Activated CD8-positive, alpha-beta memory T cell treated with anti-CD3 and anti-CD28 coated beads for 4 hours (primary cell): Measurements from ENCODE around the gene TNFSF12.

Experiments used
- DNase-seq, 2 donors: peaks; one replicate each; pipeline ENCODE4 v3.0.0-alpha.2; 2020; ENCODE audit warnings: low read depth in 2 of 2

TNFSF12 gene, protein sequence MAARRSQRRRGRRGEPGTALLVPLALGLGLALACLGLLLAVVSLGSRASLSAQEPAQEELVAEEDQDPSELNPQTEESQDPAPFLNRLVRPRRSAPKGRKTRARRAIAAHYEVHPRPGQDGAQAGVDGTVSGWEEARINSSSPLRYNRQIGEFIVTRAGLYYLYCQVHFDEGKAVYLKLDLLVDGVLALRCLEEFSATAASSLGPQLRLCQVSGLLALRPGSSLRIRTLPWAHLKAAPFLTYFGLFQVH

DNA sequence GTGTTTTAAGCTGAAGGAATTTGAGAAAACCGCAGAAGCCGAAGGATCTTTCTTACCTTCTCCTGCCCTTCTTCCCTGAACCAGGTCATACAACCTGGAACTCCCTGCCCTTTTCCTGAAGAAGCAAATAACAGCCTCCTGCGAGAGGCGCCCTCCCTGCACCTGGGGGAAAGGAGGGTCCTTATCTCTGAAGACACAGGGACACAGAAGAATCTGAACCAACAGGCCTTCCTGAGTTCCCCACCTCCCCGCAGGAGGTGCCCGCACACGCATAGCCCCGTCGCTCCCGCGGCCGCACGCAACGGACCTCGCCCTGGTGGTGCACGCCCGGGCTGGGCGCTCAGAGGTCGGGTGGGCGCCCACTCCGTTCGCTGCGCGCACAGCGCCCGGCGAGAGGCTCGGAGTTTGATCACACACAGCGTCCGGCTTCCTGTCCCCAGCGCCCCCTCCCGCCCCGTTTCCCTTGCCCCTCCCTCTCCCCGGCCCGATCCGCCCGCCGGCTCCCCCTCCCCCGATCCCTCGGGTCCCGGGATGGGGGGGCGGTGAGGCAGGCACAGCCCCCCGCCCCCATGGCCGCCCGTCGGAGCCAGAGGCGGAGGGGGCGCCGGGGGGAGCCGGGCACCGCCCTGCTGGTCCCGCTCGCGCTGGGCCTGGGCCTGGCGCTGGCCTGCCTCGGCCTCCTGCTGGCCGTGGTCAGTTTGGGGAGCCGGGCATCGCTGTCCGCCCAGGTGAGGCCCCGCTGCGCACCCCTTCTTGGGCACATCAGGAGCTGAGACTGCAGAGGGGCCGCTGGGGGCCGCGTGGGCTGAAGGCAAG lies at the start of gene TNFSF12:
TSS of gene TNFSF12 (plus strand) at position 474 of the 816 bp plus-strand sequence. CDS start at position 570, 96 bp downstream.
- DNase-seq, result peak in 1 of 2 donors; percentile 10

DNA sequence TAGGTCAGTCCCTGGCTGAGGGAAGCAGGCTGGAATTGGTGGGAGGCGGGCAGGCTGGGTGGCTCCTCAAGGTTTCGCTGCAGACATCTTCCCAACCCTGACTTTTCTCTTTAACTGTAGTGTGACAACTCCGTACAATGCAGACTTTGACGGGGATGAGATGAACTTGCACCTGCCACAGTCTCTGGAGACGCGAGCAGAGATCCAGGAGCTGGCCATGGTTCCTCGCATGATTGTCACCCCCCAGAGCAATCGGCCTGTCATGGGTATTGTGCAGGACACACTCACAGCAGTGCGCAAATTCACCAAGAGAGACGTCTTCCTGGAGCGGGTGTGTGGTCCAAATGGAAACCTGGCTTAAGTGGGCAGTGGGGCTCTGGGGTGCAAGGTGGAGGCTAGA lies 49.7 kb upstream of the TNFSF12 start:
- no peak for DNase-seq

DNA sequence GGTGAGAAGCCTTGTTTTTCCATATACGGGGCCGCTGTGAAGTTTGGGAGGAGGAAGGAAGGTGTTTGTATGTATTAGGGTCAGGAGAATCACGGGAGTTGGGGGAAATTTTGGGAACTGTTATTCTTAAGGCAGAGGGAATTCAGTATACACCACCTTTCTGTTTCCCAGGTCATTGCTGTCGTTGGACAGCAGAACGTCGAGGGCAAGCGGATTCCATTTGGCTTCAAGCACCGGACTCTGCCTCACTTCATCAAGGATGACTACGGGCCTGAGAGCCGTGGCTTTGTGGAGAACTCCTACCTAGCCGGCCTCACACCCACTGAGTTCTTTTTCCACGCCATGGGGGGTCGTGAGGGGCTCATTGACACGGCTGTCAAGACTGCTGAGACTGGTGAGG lies 47.1 kb upstream of the TNFSF12 start:
- no peak for DNase-seq

DNA sequence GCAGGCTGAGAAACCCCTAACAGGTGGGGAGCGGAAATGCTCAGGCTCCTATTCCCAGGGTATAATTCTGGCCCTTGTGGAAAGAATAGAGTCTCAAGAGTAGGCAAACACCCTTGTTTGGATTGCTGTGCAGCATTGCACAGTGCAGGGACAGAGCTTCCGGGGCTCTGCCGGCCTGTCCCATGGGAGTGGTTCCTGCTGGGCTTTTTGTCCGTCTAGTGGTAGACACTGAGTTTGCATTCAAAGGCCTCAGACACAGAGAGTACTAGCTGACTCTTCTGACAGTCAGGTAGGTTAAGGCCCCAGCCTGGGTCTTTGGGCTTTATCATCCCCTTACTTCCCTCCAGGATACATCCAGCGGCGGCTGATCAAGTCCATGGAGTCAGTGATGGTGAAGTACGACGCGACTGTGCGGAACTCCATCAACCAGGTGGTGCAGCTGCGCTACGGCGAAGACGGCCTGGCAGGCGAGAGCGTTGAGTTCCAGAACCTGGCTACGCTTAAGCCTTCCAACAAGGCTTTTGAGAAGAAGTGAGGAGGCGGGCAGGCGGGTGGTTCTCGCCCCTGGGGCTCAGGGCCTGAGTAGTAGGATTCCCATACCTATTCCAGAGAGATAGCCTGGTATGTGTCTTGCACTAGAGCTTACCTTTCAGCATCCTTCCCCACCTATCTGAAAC lies 46.5 kb upstream of the TNFSF12 start:
- no peak for DNase-seq

DNA sequence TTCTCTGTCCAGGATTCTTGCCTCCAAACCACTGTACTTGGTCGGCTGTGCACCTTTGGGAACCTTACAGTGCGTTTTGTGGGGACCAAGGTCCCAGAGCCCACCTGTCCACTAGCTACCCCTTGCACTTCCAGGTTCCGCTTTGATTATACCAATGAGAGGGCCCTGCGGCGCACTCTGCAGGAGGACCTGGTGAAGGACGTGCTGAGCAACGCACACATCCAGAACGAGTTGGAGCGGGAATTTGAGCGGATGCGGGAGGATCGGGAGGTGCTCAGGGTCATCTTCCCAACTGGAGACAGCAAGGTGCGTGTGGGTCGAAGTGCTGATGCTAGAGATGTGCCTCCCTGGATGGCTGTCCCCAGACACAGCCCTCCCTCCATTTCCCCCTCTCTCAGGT lies 45.9 kb upstream of the TNFSF12 start:
- no peak for DNase-seq

DNA sequence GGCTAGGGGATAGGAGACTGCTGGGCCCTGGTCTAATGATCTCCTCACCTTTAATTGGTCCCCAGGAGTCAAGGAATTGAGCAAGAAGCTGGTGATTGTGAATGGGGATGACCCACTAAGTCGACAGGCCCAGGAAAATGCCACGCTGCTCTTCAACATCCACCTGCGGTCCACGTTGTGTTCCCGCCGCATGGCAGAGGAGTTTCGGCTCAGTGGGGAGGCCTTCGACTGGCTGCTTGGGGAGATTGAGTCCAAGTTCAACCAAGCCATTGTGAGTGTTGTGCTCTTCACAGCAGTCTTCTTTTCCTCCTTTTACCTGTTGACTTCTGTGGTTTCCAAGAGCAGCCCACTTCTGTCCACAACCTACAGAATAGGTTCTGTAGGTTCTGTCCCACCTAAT lies 45.3 kb upstream of the TNFSF12 start:
- no peak for DNase-seq

DNA sequence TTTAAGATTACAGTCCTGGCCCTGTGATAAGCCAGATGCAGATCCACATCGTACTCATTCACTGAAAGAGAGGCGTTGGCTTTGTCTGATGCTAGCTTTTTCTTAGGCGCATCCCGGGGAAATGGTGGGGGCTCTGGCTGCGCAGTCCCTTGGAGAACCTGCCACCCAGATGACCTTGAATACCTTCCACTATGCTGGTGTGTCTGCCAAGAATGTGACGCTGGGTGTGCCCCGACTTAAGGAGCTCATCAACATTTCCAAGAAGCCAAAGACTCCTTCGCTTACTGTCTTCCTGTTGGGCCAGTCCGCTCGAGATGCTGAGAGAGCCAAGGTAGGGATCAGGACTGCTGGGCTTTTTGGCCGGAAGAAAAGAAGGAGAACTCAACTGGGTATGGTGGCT lies 40.7 kb upstream of the TNFSF12 start:
- no peak for DNase-seq

- DNase-seq, result no peak
These were observed 40.0 kb upstream of the TNFSF12 start for GRCh38 chr17:7508846-7509245.

GRCh38 chr17:7509937-7510336 lies 38.9 kb upstream of the TNFSF12 start:
- DNase-seq, result no peak

DNA sequence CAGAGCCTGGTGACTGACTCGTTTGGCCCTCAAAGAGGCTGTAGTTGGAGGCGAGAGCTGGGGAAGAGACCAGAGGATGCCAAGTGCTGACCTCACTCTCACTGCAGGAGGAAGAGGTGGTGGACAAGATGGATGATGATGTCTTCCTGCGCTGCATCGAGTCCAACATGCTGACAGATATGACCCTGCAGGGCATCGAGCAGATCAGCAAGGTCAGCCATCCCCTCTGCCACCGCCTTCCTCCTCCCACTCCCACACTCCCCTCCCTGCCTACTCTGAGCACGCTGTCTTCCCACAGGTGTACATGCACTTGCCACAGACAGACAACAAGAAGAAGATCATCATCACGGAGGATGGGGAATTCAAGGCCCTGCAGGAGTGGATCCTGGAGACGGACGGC lies 37.8 kb upstream of the TNFSF12 start:
- no peak for DNase-seq

DNA sequence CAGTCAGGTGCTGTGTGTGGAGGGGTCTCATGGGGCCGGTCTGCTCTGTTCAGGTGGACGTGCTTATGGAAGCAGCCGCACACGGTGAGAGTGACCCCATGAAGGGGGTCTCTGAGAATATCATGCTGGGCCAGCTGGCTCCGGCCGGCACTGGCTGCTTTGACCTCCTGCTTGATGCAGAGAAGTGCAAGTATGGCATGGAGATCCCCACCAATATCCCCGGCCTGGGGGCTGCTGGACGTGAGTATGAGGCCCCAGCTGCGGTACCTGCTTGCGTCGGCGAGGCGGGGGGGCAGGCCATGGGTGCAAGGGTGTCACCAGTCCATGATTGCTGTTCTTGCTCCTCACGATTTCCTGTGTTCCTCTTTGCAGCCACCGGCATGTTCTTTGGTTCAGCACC lies 36.8 kb upstream of the TNFSF12 start:
- no peak for DNase-seq

DNA sequence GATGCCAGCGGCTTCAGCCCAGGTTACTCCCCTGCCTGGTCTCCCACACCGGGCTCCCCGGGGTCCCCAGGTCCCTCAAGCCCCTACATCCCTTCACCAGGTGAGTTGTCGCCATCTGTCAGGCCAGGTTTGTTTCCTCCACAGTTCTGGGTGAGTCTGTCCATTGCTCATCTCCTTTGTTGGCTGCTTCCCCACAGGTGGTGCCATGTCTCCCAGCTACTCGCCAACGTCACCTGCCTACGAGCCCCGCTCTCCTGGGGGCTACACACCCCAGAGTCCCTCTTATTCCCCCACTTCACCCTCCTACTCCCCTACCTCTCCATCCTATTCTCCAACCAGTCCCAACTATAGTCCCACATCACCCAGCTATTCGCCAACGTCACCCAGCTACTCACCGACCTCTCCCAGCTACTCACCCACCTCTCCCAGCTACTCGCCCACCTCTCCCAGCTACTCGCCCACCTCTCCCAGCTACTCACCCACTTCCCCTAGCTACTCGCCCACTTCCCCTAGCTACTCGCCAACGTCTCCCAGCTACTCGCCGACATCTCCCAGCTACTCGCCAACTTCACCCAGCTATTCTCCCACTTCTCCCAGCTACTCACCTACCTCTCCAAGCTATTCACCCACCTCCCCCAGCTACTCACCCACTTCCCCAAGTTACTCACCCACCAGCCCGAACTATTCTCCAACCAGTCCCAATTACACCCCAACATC lies 35.9 kb upstream of the TNFSF12 start:
- no peak for DNase-seq

GRCh38 chr17:7513850-7514419 lies 34.9 kb upstream of the TNFSF12 start:
- DNase-seq, result no peak

- DNase-seq, result no peak
These were observed 32.8 kb upstream of the TNFSF12 start for GRCh38 chr17:7515911-7516610.

DNA sequence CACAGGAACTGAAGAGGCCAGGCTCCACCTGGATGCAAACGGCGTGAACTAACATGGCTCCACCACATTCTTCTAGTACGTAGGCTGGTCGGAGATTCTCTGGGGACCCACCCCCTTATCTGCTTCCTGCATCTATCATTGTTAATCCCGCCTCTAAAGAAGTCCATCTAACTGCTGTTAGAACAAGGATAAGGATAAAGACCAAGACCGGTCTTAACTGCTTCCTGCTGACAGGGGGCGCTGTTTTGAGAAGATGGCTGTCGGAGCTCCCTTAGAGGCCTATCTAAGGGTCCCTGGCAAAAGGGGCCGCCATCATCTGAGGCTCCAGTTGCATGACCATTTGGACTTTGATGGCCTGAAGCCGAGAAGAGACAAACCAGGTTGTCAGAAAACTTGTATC lies 25.8 kb upstream of the TNFSF12 start:
- DNase-seq, result no peak

DNA sequence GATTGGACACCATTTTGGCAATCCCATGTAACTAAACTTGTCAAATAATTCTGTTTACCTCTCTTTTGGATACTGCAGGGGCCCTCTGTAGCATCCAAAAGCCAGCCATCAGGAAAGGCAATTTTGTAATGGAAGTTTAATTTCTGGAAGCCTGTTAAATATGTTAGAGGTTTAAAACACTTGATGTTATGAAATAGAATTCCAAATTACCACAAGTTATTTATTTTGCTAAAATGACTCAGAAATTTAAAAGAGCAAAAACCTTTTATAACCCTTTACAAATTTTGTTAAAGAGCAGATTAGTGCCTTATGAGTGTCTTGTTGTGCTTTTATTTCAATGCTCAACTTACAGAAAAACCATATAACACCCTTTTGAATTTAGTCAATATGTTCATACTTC lies 20.0 kb upstream of the TNFSF12 start:
- no peak for DNase-seq

DNA sequence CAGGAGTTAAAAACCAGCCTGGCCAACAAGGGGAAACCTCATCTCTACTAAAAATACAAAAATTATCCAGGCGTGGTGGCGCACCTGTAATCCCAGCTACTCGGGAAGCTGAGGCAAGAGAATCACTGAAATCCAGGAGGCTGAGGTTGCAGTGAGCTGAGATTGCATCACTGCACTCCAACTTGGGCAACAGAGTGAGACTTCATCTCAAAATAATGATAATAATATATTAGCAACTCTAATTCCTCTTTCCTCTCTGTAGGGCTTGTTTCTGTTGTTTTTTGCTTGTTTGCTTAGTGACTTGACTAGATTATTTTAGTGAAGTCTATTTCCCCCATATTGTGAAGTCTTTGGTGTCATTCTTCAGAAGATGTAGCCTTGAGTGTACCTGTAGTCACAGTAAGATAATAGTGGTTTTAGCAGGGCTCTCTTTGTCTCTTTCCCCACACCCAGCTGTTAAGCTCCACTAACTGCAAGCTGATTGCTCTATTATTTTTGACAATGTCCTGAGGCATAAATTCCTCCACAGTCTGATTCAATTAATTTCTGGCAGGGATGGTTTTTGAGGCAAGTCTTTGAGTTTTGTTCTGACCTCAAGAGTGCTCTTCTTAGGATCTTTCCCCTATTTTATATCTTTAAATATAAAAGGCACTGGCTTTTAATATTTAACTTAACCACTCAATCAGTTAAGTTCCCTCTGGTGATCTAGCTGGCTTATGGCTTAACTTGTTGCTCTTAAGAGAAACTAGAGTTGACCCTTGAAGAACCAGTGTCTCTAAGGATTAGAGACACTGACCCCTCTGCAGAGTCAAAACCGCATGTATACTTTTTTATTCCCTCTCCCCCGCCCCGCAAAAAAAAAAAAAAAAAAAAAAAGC lies 18.6 kb upstream of the TNFSF12 start:
- no peak for DNase-seq

GRCh38 chr17:7538050-7538449 lies 10.8 kb upstream of the TNFSF12 start:
- no peak for DNase-seq

DNA sequence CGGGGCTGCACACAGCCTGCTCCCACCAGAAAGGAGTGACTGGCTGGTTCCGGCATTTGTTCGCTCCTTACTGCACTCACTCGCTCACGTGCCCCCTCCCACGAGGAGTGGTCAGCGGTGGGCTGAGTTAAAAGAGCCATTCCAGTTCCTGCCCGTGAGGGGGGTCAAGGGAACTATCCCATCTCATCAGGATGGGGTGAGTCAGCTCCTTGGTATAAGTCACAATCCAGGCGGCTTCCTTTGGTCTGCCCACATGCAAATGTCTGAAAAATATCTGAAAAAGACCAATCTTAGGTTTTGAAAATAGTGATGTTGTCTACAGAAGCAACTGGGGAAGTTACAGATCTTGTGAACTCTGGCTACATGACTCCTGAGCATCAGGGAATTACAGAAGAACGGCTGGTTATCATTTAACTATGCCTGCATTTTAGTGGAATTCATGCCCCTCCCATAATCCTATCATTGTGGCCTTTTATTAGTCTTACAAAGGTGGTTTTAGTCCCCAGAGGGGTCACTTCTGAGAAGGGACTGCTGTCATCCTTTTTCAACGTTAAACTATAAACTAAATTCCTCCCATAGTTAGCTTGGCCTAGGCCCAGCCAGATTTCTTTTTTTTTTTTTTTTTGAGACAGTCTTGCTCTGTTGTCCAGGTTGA lies 9.8 kb upstream of the TNFSF12 start:
- no peak for DNase-seq
